ENCODE results near the gene ANKRD12.

GRCh38 chr18:9135081-9135911, 1.3 kb upstream of the ANKRD12 start:
- no peak for TF ChIP-seq CTCF (IDR thresholded peaks at IDR 0.05; ENCODE audit: low read depth, low read length, poor library complexity, severe bottlenecking)
- TF ChIP-seq EZH2phosphoT487 (IDR thresholded peaks at IDR 0.05; ENCODE audit: borderline replicate concordance, low read length), result no peak

Data from DOHH2 (cell line).